CD1c-positive myeloid dendritic cell (primary cell): ENCODE results near the gene MICU1.
"Not testable (repeated sequence)": the region's sequence is repeated elsewhere in the genome, so short reads cannot be mapped to it uniquely, and the experiment has no call there.

Experiments used
- DNase-seq: peaks from one replicate; pipeline ENCODE4 v3.0.0-alpha.2; 2016; ENCODE audit errors: extremely low spot score

The MICU1 gene

DNA sequence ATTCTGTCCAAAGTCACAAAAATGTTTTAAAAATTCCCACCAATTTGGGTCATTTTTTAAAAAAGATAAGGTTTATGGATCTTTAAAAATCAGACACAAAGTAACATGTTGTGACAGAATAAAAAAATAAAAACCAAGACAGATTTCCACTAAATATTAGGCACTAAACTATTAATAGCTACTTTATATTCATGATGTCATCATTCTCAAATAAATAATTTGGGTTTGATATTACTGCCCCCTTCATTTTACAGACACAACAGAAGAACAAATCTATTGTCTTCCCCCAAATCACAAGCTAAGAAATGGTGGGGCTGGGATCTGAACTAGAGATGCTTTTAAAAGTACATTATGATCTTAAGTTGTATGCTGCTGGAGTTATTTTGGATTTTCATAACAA is 119.4 kb downstream of the MICU1 start:
- DNase-seq: no peak

GRCh38 chr10:72505435-72505834 is 120.4 kb downstream of the MICU1 start:
- no peak for DNase-seq

GRCh38 chr10:72503694-72504438 is 122.0 kb downstream of the MICU1 start:
- DNase-seq: no peak

- peak; percentile 62 for DNase-seq
Measured at GRCh38 chr10:72503241-72503640, 122.6 kb downstream of the MICU1 start.

DNA sequence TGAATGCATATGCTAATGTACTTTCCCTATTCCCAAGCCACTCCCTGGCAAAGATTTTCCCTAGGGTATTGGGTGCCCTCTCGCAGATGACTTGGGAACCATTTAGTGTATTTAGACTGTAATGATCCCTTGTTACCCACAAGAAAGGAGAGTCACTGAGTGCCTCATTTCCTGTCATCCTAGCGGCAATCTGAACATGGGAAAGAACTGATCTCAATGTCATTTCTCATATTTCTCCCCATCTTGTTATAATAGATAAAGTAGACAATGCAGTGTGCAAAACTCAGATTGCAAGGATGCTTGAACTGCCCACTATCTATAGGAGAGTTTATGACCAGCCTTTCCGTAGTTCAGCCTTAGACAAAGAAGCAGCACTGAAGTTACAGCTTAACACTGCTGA is 123.3 kb downstream of the MICU1 start:
- DNase-seq: no peak

GRCh38 chr10:72499701-72500100 is 126.2 kb downstream of the MICU1 start:
- no peak for DNase-seq

- no peak for DNase-seq
Measured at GRCh38 chr10:72490951-72491350, 134.9 kb downstream of the MICU1 start.

DNA sequence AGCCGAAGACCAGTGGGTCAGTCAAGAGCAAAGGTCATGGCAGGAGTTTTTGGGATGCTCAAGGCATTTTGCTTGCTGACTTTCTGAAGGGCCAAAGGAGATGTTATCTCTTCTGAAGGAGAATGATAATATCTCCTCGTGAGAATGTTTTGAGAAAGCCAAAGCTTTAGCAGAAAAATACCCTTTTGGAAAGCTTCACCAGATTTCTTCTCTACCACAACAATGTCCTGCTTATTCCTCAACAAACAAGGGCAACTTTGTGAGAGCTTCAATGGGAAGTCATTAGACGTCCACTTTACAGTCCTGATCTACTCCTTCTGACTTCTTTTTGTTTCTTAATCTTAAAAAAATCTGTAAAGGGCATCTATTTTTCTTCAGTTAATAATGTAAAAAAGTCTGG is 138.4 kb downstream of the MICU1 start:
- DNase-seq: no peak

- DNase-seq: no peak
Measured at GRCh38 chr10:72487116-72487515, 138.8 kb downstream of the MICU1 start.

DNA sequence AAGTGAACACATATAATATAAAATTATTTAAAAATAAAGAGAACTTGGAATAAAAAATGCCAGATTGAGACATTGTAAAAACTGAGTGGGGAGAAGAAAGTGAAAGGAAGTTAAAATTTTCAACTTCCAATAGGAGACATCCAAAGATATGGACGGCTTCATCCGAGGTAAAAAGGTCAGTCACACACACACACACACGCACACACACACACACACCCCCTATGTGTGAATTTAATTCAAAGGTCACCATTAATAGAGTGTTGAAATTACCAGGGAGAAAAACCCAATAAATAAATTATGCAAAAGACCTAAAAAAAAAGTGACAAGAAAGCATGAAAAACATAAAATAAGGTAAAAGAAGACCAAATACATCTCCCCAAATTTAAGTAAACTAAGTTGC is 140.2 kb downstream of the MICU1 start:
- DNase-seq: no peak

DNA sequence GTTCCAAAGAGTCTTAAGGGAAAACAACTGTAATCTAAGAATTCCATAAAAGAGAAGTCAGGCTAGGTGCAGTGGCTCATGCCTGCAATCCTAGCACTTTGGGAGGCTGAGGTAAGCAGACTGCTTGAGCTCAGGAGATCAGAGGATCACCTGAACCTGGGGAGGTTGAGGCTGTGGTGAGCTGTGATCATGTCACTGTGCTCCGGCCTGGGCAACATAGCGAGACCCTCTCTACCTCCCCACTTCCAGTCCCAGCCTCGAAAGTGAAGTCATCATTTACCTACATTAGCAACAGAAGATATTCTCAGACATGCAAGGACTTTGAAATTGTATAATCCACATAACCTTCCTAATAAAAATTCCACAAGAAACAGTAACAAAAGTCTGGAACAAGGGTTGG is 141.4 kb downstream of the MICU1 start:
- no peak for DNase-seq

DNA sequence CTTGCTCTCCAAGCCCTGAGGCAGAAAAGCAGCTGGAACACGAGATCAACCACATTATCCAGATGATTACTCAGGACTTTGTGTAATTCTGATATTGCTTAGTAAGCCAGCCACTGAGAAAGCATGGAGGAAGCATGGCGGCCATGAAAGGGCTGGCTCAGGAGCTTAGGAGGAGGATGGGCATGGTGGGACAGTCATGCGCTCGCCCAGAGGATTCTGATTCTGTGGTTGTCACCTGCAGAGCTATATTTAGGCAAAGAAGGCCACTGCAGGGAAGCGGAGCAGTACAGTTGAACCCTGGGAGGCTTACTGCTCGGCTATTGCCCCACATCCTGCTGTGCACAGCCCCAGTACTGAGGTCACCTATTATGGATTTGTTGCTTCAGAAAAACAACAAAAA is 142.4 kb downstream of the MICU1 start:
- DNase-seq: no peak

DNA sequence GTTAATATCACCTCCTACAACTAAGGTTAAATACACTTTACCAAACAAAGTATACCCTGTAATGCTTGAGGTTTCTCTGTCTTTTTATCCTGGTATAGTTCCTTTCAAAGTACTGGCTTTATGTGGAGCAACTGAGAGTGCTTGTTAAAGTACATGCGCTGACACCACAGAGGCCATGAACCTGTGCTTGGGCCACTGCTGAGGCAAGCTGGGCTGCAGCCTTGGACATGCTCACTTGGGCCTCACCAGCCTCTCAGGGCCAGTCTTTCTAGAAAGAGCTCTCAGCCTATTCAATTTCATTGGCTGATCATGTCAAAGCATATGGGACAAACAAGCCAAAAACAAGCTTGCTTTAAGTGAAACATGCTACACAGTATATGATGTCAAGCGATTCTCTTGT is 145.0 kb downstream of the MICU1 start:
- DNase-seq: no peak

- no peak for DNase-seq
Measured at GRCh38 chr10:72477463-72477862, 148.4 kb downstream of the MICU1 start.

- peak; percentile 15 for DNase-seq
Measured at GRCh38 chr10:72472306-72472705, 153.6 kb downstream of the MICU1 start.

DNA sequence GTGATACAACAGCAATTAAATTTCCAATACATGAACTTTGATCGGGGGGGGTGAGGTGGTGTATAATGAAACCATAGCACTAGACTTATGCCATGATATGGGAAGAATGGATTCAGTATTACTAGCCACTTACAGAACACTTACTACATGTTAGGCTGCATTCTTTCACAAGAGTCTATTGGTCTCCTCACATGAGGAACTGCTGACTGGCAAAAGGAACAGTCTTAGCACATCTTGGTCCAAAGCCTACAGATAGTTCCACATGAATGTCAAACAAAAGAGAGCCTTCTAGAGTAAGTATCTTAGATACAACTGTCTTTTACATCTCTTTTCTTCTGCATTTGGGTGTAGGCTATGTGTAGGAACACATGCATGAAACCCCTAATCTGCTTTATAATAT is 155.2 kb downstream of the MICU1 start:
- peak; percentile 52 for DNase-seq

- not testable (repeated sequence) for DNase-seq
Measured at GRCh38 chr10:72467064-72467463, 158.8 kb downstream of the MICU1 start.

GRCh38 chr10:72466018-72466417 is 159.9 kb downstream of the MICU1 start:
- no peak for DNase-seq

GRCh38 chr10:72464438-72464837 is 161.4 kb downstream of the MICU1 start:
- no peak for DNase-seq

GRCh38 chr10:72462261-72462660 is 163.6 kb downstream of the MICU1 start:
- DNase-seq: no peak

- no peak for DNase-seq
Measured at GRCh38 chr10:72461085-72461484, 164.8 kb downstream of the MICU1 start.

DNA sequence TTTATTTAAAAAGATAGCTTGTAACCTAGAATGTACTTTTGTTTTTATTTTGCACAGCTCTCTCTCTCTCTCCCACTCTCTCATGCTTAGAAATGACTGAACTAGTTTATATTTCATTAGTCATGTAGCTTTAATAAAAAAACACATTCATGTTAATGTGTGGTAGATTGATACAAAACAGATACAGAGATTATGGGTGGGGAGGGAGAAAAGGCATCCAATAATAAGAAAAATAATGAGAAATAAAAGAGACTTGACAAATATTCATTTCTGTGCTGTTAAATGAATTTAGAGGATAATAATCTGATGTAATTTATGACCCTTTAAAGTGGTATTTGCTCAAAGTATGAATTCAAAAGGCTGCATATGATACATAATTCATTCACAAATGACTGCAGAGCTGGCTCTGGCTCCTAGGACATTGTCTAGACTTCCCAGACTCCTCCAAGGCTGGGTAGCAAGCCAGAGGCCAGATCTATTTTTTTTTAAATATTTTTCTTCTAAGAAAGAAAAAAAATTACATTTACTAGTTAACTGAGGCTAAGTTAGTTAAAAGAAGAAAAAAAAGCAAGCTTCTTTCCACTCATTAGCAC is 165.5 kb downstream of the MICU1 start:
- DNase-seq: no peak

DNA sequence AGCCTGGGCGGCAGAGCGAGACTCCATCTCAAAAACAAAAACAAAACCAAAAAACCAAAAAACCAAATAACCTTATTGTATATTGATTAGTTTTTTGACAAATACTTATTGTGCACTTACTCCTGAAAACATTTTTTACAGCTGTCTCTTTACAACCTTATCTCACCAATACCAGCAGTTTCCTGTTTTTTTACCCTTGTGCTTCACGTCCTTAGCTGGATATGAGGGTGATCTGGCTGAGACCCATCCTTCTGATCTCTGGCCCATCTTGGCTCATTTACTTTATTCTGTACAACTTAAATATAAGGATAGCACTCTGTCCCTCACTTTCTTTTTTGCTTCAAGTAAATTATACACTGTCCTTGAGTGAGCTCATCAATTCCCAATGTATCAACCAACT is 166.6 kb downstream of the MICU1 start:
- DNase-seq: no peak
